Panc1 (cell line): ENCODE data around the gene LRRC45. TPM values are rescaled to one million over a fixed set of nuclear protein-coding genes. Genes with fewer than 3 reads are reported as not detected.

Experiments
- ATAC-seq: fragments of 200-7000 bp; cut with Tn5 transposase; 2 replicates; pipeline ENCODE4 v1.9.1; 2020; ENCODE audit warnings: mild to moderate bottlenecking, moderate library complexity
- BruUV-seq: library from RNA; stranded (reverse); fragments of 400-500 nt; replicated peaks from 2 replicates; lab custom pipeline; 2021; lab: Mats Ljungman, UMichigan
- CTCF ChIA-PET: fragments of 300-600 bp; sonication (Branson Sonifier 250); formaldehyde crosslinking; loops from one replicate; lab custom pipeline; 2022; ENCODE audit warnings: antibody characterized with exemption; lab: Charles Lee
- POLR2A ChIA-PET: fragments of 300-600 bp; sonication (Branson Sonifier 250); formaldehyde crosslinking; loops from one replicate; lab custom pipeline; 2022; ENCODE audit warnings: antibody characterized with exemption; lab: Charles Lee
- DNase-seq: peaks from one replicate; pipeline ENCODE4 v3.0.0-alpha.2; 2010; ENCODE audit warnings: low read depth, low spot score
- H3K27ac ChIP-seq: 2 replicates; pipeline ENCODE4 v1.5.1; 2011; ENCODE audit warnings: mild to moderate bottlenecking, low read length, inconsistent platforms
- H3K27me3 ChIP-seq: fragments of 200-500 bp; sonication (Bioruptor generic); 2 replicates; pipeline ENCODE4 v1.6.0; 2014; ENCODE audit warnings: low read length, inconsistent platforms; ENCODE audit not compliant: control insufficient read depth, insufficient read depth
- H3K36me3 ChIP-seq: fragments of 200-500 bp; sonication (Bioruptor generic); 2 replicates; pipeline ENCODE4 v1.5.1; 2014; ENCODE audit warnings: inconsistent platforms, mild to moderate bottlenecking, low read length, moderate library complexity; ENCODE audit not compliant: control insufficient read depth, insufficient read depth
- H3K4me1 ChIP-seq: 2 replicates; pipeline ENCODE4 v1.5.1; 2011; ENCODE audit warnings: inconsistent platforms, mild to moderate bottlenecking, low read length, moderate library complexity; ENCODE audit not compliant: control insufficient read depth, insufficient read depth
- H3K4me3 ChIP-seq, 2 experiments: 2 replicates each; pipeline ENCODE4 v1.5.1; 2011 to 2012; ENCODE audit warnings: low read depth in 2 of 2, low read length in 2 of 2, mild to moderate bottlenecking in 2 of 2, inconsistent platforms in 1 of 2, moderate library complexity in 1 of 2
- H3K9me3 ChIP-seq: fragments of 200-500 bp; sonication (Bioruptor generic); 2 replicates; pipeline ENCODE4 v1.5.1; 2014; ENCODE audit warnings: low read depth, mild to moderate bottlenecking, inconsistent platforms, low read length, moderate library complexity; ENCODE audit not compliant: control insufficient read depth, insufficient read depth
- CTCF ChIP-seq: fragments of 450-650 bp; IDR thresholded peaks from 2 replicates; pipeline ENCODE4 v1.5.1; 2017; ENCODE audit warnings: mild to moderate bottlenecking
- POLR2AphosphoS5 ChIP-seq: IDR thresholded peaks from 2 replicates; pipeline ENCODE4 v1.6.1; 2012; ENCODE audit warnings: mild to moderate bottlenecking, low read depth, low read length, moderate library complexity
- REST ChIP-seq, 2 experiments: IDR thresholded peaks; 2 replicates each; pipeline ENCODE4 v1.6.1; 2011 to 2012; ENCODE audit warnings: low read depth in 2 of 2, control low read depth in 1 of 2, low read length in 1 of 2, mild to moderate bottlenecking in 1 of 2, moderate library complexity in 1 of 2; ENCODE audit not compliant: insufficient read depth in 1 of 2
- SIN3A ChIP-seq: IDR thresholded peaks from 2 replicates; pipeline ENCODE4 v1.6.1; 2012; ENCODE audit warnings: low read depth, mild to moderate bottlenecking, low read length, moderate library complexity, borderline replicate concordance; ENCODE audit not compliant: insufficient read depth
- TCF7L2 ChIP-seq: IDR thresholded peaks from 2 replicates; pipeline ENCODE4 v1.6.1; 2011; ENCODE audit warnings: mild to moderate bottlenecking, low read depth, low read length, inconsistent platforms
- in situ Hi-C: cut with HindIII; loops from 2 replicates; pipeline ENCODE4 v1.10.0; 2016; ENCODE audit warnings: low sequenced_read_pairs, low pct_unique_long_range_greater_than_20kb
- intact Hi-C: fragments of 100-400 bp; cut with micrococcal nuclease; formaldehyde crosslinking; loops from one replicate; pipeline ENCODE4 v1.10.0; 2022; ENCODE audit not compliant: unreplicated experiment
- total RNA-seq: library from RNA; stranded (reverse); gene quantifications from one replicate; pipeline ENCODE4 v1.2.1, GENCODE V29; 2021; ENCODE audit not compliant: unreplicated experiment

Gene LRRC45
- total RNA-seq, 1 experiment from 2014 or later: 29.9 TPM

- Histone ChIP-seq H3K4me1 (peaks cover 9% of the 10 kb centered on the region), H3K27ac (no peak overlapping the region), H3K4me3 (no peak overlapping the region), H3K36me3 (no peaks in the 10 kb centered on the region), H3K9me3 (no peaks in the 10 kb centered on the region), H3K27me3 (no peaks in the 10 kb centered on the region)
- no peak for ATAC-seq
- BruUV-seq: no TSS peak
- in situ Hi-C loops: no loop called here
- ChIA-PET CTCF (no interaction called here), POLR2A (interaction anchor here (0.5 to 0.7 kb wide), 2 partner anchors 86 to 297 kb away, joined by 3 read pairs; no protein-coding TSS in a partner anchor)
- DNase-seq: no peak
- intact Hi-C loops: no loop called here
- TF ChIP-seq REST (IDR thresholded peaks at IDR 0.05; ENCODE audit: insufficient read depth in 1 of 2, low read depth in 2 of 2, low read length in 1 of 2) (no peak), POLR2AphosphoS5 (no peak), TCF7L2 (no peak), CTCF (no peak), SIN3A (no peak)
Observed at GRCh38 chr17:82012261-82012639, 10.9 kb upstream of the LRRC45 start.

- ATAC-seq (peak; percentile 6; the same call in 1 of the 2 replicates), DNase-seq (no peak)
- no peaks in the 10 kb centered on the region for H3K36me3 ChIP-seq
- CTCF ChIA-PET: no interaction called here
- peaks cover 10% of the 10 kb centered on the region for H3K4me1 ChIP-seq
- no peak overlapping the region for H3K4me3 ChIP-seq
- H3K27ac ChIP-seq: no peak overlapping the region
- in situ Hi-C loops (no loop called here), intact Hi-C loops (no loop called here)
- no peaks in the 10 kb centered on the region for H3K27me3 ChIP-seq
- POLR2A ChIA-PET: interaction anchor here (0.5 to 0.7 kb wide), 3 partner anchors 87 to 297 kb away, joined by 3 read pairs; no protein-coding TSS in a partner anchor
- no TSS peak for BruUV-seq
- no peaks in the 10 kb centered on the region for H3K9me3 ChIP-seq
- TF ChIP-seq SIN3A (no peak), POLR2AphosphoS5 (no peak), CTCF (no peak), REST (IDR thresholded peaks at IDR 0.05; ENCODE audit: insufficient read depth in 1 of 2, low read depth in 2 of 2, low read length in 1 of 2) (no peak), TCF7L2 (no peak; the same call in 1 of the 2 replicates)
Observed at GRCh38 chr17:82012640-82013295, 10.3 kb upstream of the LRRC45 start.
